Measurements from ENCODE around the gene SIRPG. TPM values are rescaled to one million over a fixed set of nuclear protein-coding genes. Genes with fewer than 3 reads are reported as not detected.

The SIRPG gene
- total RNA-seq, 1 experiment from 2014 or later: 2.1 TPM

- no peaks in the 10 kb centered on the region for H4K20me1 ChIP-seq (ENCODE audit: insufficient read depth)
- H3K4me1 ChIP-seq (replicated peaks; ENCODE audit: insufficient read depth): peaks cover 47% of the 10 kb centered on the region
- no peak overlapping the region for H2AFZ ChIP-seq
- BruUV-seq (replicated peaks): TSS peak; percentile 79
- no peaks in the 10 kb centered on the region for H3K36me3 ChIP-seq (ENCODE audit: low read depth)
- H3K9me3 ChIP-seq (ENCODE audit: insufficient read depth, low read depth): peaks cover 10% of the 10 kb centered on the region; the same call in 1 of the 2 replicates
- CTCF ChIA-PET: interaction anchor here (1.6 kb wide), 1 partner anchor 127 kb away, joined by 7 read pairs; no protein-coding TSS in a partner anchor
- H3K4me3 ChIP-seq: peak overlapping the region; percentile 19; the same call in 1 of the 2 replicates
- peak overlapping the region; percentile 57 for H3K27ac ChIP-seq
- H3K4me2 ChIP-seq: peak overlapping the region; percentile 71
- peaks cover 36% of the 10 kb centered on the region for H3F3A ChIP-seq (ENCODE audit: insufficient read depth, low read depth)
- TF ChIP-seq CTCF (conservative IDR thresholded peaks at IDR 0.05) (no peak), EZH2 (IDR thresholded peaks at IDR 0.05; ENCODE audit: low read depth) (no peak)
- peak; percentile 49 to 84 for DNase-seq
- no peaks in the 10 kb centered on the region for H3K9me2 ChIP-seq (ENCODE audit: insufficient read depth)
- H3K79me2 ChIP-seq (ENCODE audit: low read depth): no peaks in the 10 kb centered on the region
- intact Hi-C loops (cut with micrococcal nuclease; ENCODE audit: unreplicated experiment): loop anchor here (1.0 to 5.0 kb wide), 4 partner anchors 62 to 154 kb away; no protein-coding TSS in a partner anchor
- H3K27me3 ChIP-seq (ENCODE audit: insufficient read depth, low read depth): no peaks in the 10 kb centered on the region
- POLR2A ChIA-PET (ENCODE audit: unreplicated experiment): interaction anchor here (0.6 to 1.4 kb wide), 3 partner anchors 64 to 243 kb away, joined by 5 to 6 read pairs (median 5); no protein-coding TSS in a partner anchor
These were observed 26.0 kb downstream of the SIRPG start for GRCh38 chr20:1631309-1632151.

DNA sequence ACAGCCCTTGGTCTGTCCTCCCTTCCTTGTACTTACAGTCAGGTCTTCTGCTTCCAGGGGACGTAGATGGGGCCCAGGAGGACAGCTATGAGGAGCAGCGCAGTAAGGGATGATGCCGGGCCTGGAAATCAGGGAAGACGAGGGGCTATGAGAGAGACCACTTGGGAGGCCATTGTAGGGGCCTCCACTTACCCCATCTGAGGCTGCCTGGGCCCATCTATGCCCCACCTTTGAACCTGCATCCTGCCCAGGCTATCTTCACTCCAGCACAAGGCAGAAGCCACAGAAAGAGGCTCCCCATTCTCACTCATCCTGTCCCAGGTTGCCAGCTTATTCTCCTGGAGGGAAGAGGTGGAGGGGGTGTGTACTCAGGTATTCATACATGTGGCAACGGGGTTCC lies 27.4 kb downstream of the SIRPG start:
- POLR2A ChIA-PET (ENCODE audit: unreplicated experiment): no interaction called here
- H3K27ac ChIP-seq: peak overlapping the region; percentile 57
- H2AFZ ChIP-seq: no peak overlapping the region
- intact Hi-C loops (cut with micrococcal nuclease; ENCODE audit: unreplicated experiment): loop anchor here (5.0 kb wide), 3 partner anchors 102 to 153 kb away; no protein-coding TSS in a partner anchor
- H3F3A ChIP-seq (ENCODE audit: insufficient read depth, low read depth): peaks cover 36% of the 10 kb centered on the region
- H3K79me2 ChIP-seq (ENCODE audit: low read depth): no peaks in the 10 kb centered on the region
- CTCF ChIA-PET: no interaction called here
- H3K4me3 ChIP-seq: no peak overlapping the region
- no peaks in the 10 kb centered on the region for H3K27me3 ChIP-seq (ENCODE audit: insufficient read depth, low read depth)
- H3K4me2 ChIP-seq: no peak overlapping the region
- H3K9me2 ChIP-seq (ENCODE audit: insufficient read depth): no peaks in the 10 kb centered on the region
- no peak for DNase-seq
- no peaks in the 10 kb centered on the region for H3K36me3 ChIP-seq (ENCODE audit: low read depth)
- H4K20me1 ChIP-seq (ENCODE audit: insufficient read depth): no peaks in the 10 kb centered on the region
- BruUV-seq (replicated peaks): no TSS peak
- TF ChIP-seq CTCF (conservative IDR thresholded peaks at IDR 0.05) (no peak), EZH2 (IDR thresholded peaks at IDR 0.05; ENCODE audit: low read depth) (no peak)
- H3K9me3 ChIP-seq (ENCODE audit: insufficient read depth, low read depth): peaks cover 10% of the 10 kb centered on the region; the same call in 1 of the 2 replicates
- peaks cover 53% of the 10 kb centered on the region for H3K4me1 ChIP-seq (replicated peaks; ENCODE audit: insufficient read depth)

- no TSS peak for BruUV-seq (replicated peaks)
- Histone ChIP-seq H3K4me2 (no peak overlapping the region), H3K36me3 (ENCODE audit: low read depth) (no peaks in the 10 kb centered on the region), H3K27me3 (ENCODE audit: insufficient read depth, low read depth) (no peaks in the 10 kb centered on the region), H4K20me1 (ENCODE audit: insufficient read depth) (no peaks in the 10 kb centered on the region), H2AFZ (no peak overlapping the region), H3K4me1 (replicated peaks; ENCODE audit: insufficient read depth) (peaks cover 61% of the 10 kb centered on the region), H3K79me2 (ENCODE audit: low read depth) (no peaks in the 10 kb centered on the region), H3K4me3 (no peak overlapping the region), H3K9me3 (ENCODE audit: insufficient read depth, low read depth) (peaks cover 9% of the 10 kb centered on the region; the same call in 1 of the 2 replicates), H3F3A (ENCODE audit: insufficient read depth, low read depth) (peaks cover 36% of the 10 kb centered on the region), H3K27ac (no peak overlapping the region), H3K9me2 (ENCODE audit: insufficient read depth) (no peaks in the 10 kb centered on the region)
- TF ChIP-seq EZH2 (IDR thresholded peaks at IDR 0.05; ENCODE audit: low read depth) (no peak), CTCF (conservative IDR thresholded peaks at IDR 0.05) (no peak)
- ChIA-PET CTCF (no interaction called here), POLR2A (ENCODE audit: unreplicated experiment) (no interaction called here)
- intact Hi-C loops (cut with micrococcal nuclease; ENCODE audit: unreplicated experiment): no loop called here
- no peak for DNase-seq
These were observed 28.3 kb downstream of the SIRPG start for GRCh38 chr20:1629321-1629720.

All from PC-9 (cell line).